NCI-H69 (cell line): Measurements from ENCODE around the gene TBC1D22A.

Experiments
- DNase-seq: peaks from one replicate; lab custom pipeline; 2025; lab: John Stamatoyannopoulos, UW

Gene TBC1D22A

GRCh38 chr22:47060718-47061117 lies 298.3 kb downstream of the TBC1D22A start:
- no peak for DNase-seq

- DNase-seq = no peak
These were observed 298.8 kb downstream of the TBC1D22A start for GRCh38 chr22:47061226-47061625.

- DNase-seq = no peak
These were observed 299.7 kb downstream of the TBC1D22A start for GRCh38 chr22:47062126-47062525.

- no peak for DNase-seq
These were observed 300.6 kb downstream of the TBC1D22A start for GRCh38 chr22:47063071-47063509.

GRCh38 chr22:47063606-47064005 lies 301.2 kb downstream of the TBC1D22A start:
- DNase-seq = no peak

GRCh38 chr22:47064016-47064415 lies 301.6 kb downstream of the TBC1D22A start:
- no peak for DNase-seq

GRCh38 chr22:47064416-47064815 lies 302.0 kb downstream of the TBC1D22A start:
- no peak for DNase-seq

- DNase-seq = no peak
These were observed 303.5 kb downstream of the TBC1D22A start for GRCh38 chr22:47065756-47066615.

- DNase-seq = no peak
These were observed 304.1 kb downstream of the TBC1D22A start for GRCh38 chr22:47066616-47066905.

- DNase-seq = no peak
These were observed 305.0 kb downstream of the TBC1D22A start for GRCh38 chr22:47067321-47067890.

GRCh38 chr22:47067911-47068625 lies 305.6 kb downstream of the TBC1D22A start:
- no peak for DNase-seq

GRCh38 chr22:47068626-47068996 lies 306.2 kb downstream of the TBC1D22A start:
- no peak for DNase-seq

- no peak for DNase-seq
These were observed 306.8 kb downstream of the TBC1D22A start for GRCh38 chr22:47069270-47069669.

- DNase-seq = no peak
These were observed 308.8 kb downstream of the TBC1D22A start for GRCh38 chr22:47071078-47071806.

GRCh38 chr22:47071807-47072641 lies 309.6 kb downstream of the TBC1D22A start:
- DNase-seq = no peak

GRCh38 chr22:47072642-47072967 lies 310.2 kb downstream of the TBC1D22A start:
- no peak for DNase-seq

- DNase-seq = no peak
These were observed 310.6 kb downstream of the TBC1D22A start for GRCh38 chr22:47073075-47073474.

- DNase-seq = no peak
These were observed 311.7 kb downstream of the TBC1D22A start for GRCh38 chr22:47074105-47074504.

- no peak for DNase-seq
These were observed 313.1 kb downstream of the TBC1D22A start for GRCh38 chr22:47075568-47075967.

- no peak for DNase-seq
These were observed 314.3 kb downstream of the TBC1D22A start for GRCh38 chr22:47076758-47077157.

- DNase-seq = no peak
These were observed 317.6 kb downstream of the TBC1D22A start for GRCh38 chr22:47080100-47080499.

GRCh38 chr22:47082505-47082904 lies 320.1 kb downstream of the TBC1D22A start:
- DNase-seq = no peak
